Choroid plexus epithelial cell (primary cell): ENCODE data around the gene MOBP.
"Not testable (repeated sequence)": the region's sequence is repeated elsewhere in the genome, so short reads cannot be mapped to it uniquely, and the experiment has no call there.

Experiments used
- DNase-seq: peaks from one replicate; pipeline ENCODE4 v3.0.0-alpha.2; 2010; ENCODE audit warnings: low read depth
- H3K4me3 ChIP-seq: 2 replicates; pipeline ENCODE4 v1.5.1; 2011; ENCODE audit warnings: low read depth, mild to moderate bottlenecking, control low read depth, low read length, moderate library complexity
- TF ChIP-seq, protein P1 (sequence below): conservative IDR thresholded peaks from 2 replicates; pipeline ENCODE4 v1.5.1; 2011; ENCODE audit warnings: low read depth, mild to moderate bottlenecking, control low read depth, inconsistent platforms, low read length, moderate library complexity

MOBP gene

DNA sequence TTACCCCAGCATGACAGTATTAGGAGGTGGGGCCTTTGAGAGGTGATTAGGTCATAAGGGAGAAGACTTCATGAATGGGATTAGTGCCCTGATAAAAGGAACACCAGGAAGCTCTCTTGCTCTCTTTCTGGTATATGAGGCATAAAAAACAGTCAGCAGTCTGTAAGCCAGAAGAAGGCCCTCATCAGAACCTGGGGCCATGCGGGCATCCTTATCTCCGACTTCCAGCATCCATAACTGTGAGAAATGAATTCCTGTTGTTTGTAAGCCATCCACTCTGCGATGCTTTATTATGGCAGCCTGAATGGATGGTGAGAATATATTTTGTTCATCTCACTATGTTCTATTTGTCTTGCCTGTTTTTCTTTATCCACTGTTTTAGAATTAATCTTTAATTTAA lies 17.7 kb upstream of the MOBP start:
- no peak for DNase-seq
- TF ChIP-seq, protein P1, sequence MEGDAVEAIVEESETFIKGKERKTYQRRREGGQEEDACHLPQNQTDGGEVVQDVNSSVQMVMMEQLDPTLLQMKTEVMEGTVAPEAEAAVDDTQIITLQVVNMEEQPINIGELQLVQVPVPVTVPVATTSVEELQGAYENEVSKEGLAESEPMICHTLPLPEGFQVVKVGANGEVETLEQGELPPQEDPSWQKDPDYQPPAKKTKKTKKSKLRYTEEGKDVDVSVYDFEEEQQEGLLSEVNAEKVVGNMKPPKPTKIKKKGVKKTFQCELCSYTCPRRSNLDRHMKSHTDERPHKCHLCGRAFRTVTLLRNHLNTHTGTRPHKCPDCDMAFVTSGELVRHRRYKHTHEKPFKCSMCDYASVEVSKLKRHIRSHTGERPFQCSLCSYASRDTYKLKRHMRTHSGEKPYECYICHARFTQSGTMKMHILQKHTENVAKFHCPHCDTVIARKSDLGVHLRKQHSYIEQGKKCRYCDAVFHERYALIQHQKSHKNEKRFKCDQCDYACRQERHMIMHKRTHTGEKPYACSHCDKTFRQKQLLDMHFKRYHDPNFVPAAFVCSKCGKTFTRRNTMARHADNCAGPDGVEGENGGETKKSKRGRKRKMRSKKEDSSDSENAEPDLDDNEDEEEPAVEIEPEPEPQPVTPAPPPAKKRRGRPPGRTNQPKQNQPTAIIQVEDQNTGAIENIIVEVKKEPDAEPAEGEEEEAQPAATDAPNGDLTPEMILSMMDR: no peak

DNA sequence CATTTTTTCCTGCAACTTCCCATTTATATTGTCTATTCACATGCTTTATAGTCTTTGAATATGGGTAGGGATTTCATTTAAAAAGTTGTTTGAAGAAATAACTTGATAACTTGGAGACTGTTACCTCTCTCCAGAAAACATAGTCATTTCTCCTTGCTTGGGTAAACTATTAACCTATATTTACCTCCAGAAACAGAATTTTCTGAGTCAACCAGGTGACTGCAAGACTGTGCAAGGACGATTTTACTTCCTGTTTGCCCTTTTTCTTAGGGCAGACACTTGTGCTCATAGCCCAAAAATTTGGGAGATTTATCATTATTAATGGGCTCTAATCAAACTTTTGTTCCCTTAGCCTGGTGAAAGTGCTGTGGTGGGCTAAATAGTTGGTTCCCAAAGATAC lies 14.3 kb upstream of the MOBP start:
- no peak overlapping the region for H3K4me3 ChIP-seq
- TF ChIP-seq, protein P1: no peak
- no peak for DNase-seq

More for the DNA sequence above, 17.7 kb upstream of the MOBP start:
- no peak overlapping the region for H3K4me3 ChIP-seq

DNA sequence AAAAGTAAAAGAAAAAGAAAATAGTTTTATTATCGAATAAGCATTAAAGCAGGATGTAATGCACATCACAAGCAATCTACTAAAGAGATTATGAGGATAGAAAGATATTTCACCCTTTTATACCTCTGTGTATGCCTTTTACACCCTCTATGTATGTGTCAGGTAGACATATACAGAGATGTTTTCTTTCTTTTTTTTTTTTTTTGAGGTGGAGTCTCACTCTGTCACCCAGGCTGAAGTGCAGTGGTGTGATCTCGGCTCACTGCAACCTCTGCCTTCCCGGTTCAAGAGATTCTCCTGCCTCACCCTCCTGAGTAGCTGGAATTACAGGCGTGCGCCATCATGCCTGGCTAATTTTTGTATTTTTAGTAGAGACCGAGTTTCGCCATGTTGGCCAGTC lies 13.6 kb upstream of the MOBP start:
- not testable (repeated sequence) for H3K4me3 ChIP-seq, DNase-seq

DNA sequence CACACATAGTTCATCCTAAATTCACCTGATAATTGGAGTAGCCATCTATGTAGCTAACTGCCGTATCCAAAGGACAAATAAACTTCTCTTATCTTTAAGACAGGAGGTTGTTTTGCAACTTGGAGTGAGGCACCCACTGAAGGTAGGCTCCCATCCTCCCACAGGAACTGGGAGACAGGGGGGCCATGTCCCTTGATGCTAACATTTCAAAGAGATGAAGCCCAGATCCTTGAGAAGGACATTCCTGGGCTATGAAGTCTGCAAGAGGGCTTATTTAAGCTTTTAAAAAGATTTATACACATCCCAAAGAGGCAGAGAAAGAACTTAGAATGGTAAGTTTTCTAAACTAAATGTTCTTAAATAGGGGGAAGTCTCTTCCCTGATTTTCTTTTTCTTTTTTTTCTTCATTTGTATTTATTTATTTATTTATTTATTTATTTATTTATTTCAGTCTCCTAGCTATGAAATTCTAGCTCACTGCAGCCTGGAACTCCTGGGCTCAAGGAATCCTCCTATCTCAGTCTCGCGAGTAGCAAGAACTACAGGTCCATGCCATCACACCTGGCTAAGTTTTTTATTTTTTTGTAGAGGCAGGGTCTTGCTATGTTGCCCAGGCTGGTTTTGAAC lies 12.8 kb upstream of the MOBP start:
- no peak for DNase-seq
- no peak overlapping the region for H3K4me3 ChIP-seq
- TF ChIP-seq, protein P1: no peak

DNA sequence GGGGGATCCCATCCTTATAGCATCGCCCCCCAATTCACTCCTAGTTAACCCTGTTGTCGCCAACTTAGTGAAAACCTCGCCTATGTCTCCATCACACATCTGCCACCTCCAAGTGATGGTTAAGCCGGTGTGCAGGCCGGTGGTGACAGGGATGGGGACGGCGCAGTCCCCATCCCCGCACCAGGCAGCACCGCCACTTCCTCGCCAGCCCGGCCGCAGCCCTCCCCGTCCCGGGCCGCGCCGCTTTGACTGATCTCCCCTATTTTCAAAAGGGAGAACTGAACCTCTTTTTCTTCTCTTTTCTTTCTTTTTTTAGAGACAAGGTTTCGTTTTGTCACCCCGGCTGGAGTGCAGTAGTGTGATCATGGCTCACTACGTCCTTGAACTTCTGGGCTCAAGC lies 11.3 kb upstream of the MOBP start:
- no peak overlapping the region for H3K4me3 ChIP-seq
- no peak for DNase-seq
- TF ChIP-seq, protein P1: no peak

DNA sequence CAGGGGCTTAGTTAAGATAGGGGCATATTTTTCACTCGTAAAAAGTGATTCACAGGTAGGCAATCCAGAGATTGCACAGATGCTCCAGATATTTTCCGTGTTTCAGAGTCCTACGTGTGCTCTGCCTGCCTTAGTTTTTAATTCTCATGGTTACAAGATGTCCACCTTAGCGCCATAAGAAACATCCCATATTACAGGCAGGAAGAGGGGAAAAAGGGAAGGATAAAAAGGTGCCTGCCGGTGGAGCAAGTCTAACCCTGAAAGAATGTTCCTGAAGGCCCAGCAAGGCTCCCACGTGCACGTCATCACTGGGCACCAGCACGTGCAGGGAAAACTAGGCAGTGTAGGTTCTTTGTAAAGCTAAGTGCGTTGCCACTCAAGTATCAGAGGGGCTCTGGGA lies 10.1 kb upstream of the MOBP start:
- no peak overlapping the region for H3K4me3 ChIP-seq
- TF ChIP-seq, protein P1: no peak
- no peak for DNase-seq

DNA sequence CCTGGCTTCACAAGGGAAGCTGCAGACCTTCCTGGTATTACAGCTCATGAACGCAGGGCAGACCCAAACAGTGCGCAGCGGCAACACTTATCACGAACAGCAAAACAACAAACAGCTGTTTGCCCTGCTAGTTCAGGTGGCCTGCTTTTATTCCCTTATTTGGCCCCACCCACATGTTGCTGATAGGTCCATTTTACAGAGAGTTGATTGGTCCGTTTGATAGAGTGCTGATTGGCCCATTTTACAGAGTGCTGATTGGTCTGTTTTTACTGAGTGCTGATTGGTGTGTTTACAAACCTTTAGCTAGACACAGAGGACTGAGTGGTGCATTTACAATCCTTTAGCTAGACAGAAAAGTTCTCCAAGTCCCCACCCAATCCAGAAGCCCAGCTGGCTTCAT lies 8.9 kb upstream of the MOBP start:
- DNase-seq, H3K4me3 ChIP-seq: not testable (repeated sequence)

DNA sequence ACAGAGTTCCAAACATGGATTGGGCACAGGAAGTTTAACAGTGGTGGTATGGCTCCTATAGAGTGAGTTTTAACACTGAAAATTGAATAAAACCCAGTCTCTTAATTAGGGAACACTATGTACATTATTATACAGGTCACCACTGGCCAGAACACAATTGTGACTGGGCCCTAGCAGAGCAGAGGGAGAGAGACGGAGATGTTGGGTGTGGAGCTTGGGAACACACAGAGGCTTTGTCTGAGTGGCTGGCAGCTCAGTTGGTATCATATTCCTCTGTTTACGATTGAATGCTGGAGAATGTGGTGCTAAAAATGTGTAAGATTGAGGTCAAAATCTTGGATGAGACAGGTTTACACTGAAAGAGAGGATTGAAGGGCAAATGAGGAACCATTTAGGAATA lies 6.8 kb upstream of the MOBP start:
- no peak overlapping the region for H3K4me3 ChIP-seq
- DNase-seq: no peak
- TF ChIP-seq, protein P1: no peak
